SH-SY5Y (cell line): ENCODE results near the gene RHBDF2.

Source experiments
- GATA2 ChIP-seq: IDR thresholded peaks from 2 replicates; pipeline ENCODE4 v1.6.1; 2011; ENCODE audit warnings: mild to moderate bottlenecking, low read depth, low read length
- GATA3 ChIP-seq: IDR thresholded peaks from 2 replicates; pipeline ENCODE4 v1.6.1; 2011; ENCODE audit warnings: low read depth, mild to moderate bottlenecking, low read length, moderate library complexity

DNA sequence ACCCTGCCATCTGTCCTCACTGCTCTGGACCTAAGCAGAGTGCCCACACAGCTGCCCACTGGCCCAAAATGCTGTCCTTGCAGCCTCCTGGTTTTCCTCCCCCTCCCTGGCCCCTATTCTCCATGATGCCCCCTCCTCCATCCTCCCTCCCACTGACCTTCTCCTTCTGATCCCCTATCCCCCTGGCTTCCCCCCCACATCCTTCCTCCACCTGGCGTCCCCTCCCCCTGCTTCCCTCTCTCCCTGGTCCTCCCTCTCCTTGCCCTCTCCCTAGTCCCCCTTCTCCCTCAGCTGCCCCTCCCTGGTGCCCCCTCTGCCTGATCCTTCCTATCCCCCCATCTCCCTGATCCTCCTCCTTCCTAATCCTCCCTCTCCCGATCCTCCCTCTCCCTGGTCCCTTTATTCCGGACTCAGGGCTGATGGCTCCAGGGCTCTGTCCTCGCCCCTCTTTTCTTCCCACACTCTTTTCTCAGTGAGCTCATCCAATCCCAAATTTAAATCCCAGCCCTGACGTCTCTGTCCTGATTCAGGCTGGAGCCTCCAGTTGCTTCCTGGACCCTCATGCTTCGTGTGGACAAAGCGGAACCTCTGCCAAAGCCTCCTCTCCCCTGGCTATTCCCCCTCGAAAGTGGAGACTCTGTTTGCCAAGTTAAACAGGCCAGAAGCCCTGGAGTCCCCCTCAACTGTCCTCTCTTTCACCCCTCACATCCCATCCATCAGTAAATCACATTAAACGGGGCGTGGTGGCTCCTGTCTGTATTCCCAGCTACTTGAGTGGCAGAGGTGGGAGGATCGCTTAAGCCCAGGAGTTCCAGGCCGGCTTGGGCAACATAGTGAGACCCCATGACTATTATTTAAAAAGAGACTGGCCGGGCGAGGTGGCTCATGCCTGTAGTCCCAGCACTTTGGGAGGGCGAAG lies 18.1 kb upstream of the RHBDF2 start:
- TF ChIP-seq GATA3 = no peak
- no peak for TF ChIP-seq GATA2
